Panc1 (cell line): ENCODE results near the gene RARB. TPM values are rescaled to one million over a fixed set of nuclear protein-coding genes. Genes with fewer than 3 reads are reported as not detected.

Source experiments
- ATAC-seq: fragments of 200-7000 bp; cut with Tn5 transposase; 2 replicates; pipeline ENCODE4 v1.9.1; 2020; ENCODE audit warnings: mild to moderate bottlenecking, moderate library complexity
- BruUV-seq: library from RNA; stranded (reverse); fragments of 400-500 nt; replicated peaks from 2 replicates; lab custom pipeline; 2021; lab: Mats Ljungman, UMichigan
- CTCF ChIA-PET: fragments of 300-600 bp; sonication (Branson Sonifier 250); formaldehyde crosslinking; loops from one replicate; lab custom pipeline; 2022; ENCODE audit warnings: antibody characterized with exemption; lab: Charles Lee
- POLR2A ChIA-PET: fragments of 300-600 bp; sonication (Branson Sonifier 250); formaldehyde crosslinking; loops from one replicate; lab custom pipeline; 2022; ENCODE audit warnings: antibody characterized with exemption; lab: Charles Lee
- DNase-seq: peaks from one replicate; pipeline ENCODE4 v3.0.0-alpha.2; 2010; ENCODE audit warnings: low read depth, low spot score
- H3K27ac ChIP-seq: 2 replicates; pipeline ENCODE4 v1.5.1; 2011; ENCODE audit warnings: mild to moderate bottlenecking, low read length, inconsistent platforms
- H3K27me3 ChIP-seq: fragments of 200-500 bp; sonication (Bioruptor generic); 2 replicates; pipeline ENCODE4 v1.6.0; 2014; ENCODE audit warnings: low read length, inconsistent platforms; ENCODE audit not compliant: control insufficient read depth, insufficient read depth
- H3K36me3 ChIP-seq: fragments of 200-500 bp; sonication (Bioruptor generic); 2 replicates; pipeline ENCODE4 v1.5.1; 2014; ENCODE audit warnings: inconsistent platforms, mild to moderate bottlenecking, low read length, moderate library complexity; ENCODE audit not compliant: control insufficient read depth, insufficient read depth
- H3K4me1 ChIP-seq: 2 replicates; pipeline ENCODE4 v1.5.1; 2011; ENCODE audit warnings: inconsistent platforms, mild to moderate bottlenecking, low read length, moderate library complexity; ENCODE audit not compliant: control insufficient read depth, insufficient read depth
- H3K4me3 ChIP-seq, 2 experiments: 2 replicates each; pipeline ENCODE4 v1.5.1; 2011 to 2012; ENCODE audit warnings: low read depth in 2 of 2, low read length in 2 of 2, mild to moderate bottlenecking in 2 of 2, inconsistent platforms in 1 of 2, moderate library complexity in 1 of 2
- H3K9me3 ChIP-seq: fragments of 200-500 bp; sonication (Bioruptor generic); 2 replicates; pipeline ENCODE4 v1.5.1; 2014; ENCODE audit warnings: low read depth, mild to moderate bottlenecking, inconsistent platforms, low read length, moderate library complexity; ENCODE audit not compliant: control insufficient read depth, insufficient read depth
- CTCF ChIP-seq: fragments of 450-650 bp; IDR thresholded peaks from 2 replicates; pipeline ENCODE4 v1.5.1; 2017; ENCODE audit warnings: mild to moderate bottlenecking
- POLR2AphosphoS5 ChIP-seq: IDR thresholded peaks from 2 replicates; pipeline ENCODE4 v1.6.1; 2012; ENCODE audit warnings: mild to moderate bottlenecking, low read depth, low read length, moderate library complexity
- REST ChIP-seq, 2 experiments: IDR thresholded peaks; 2 replicates each; pipeline ENCODE4 v1.6.1; 2011 to 2012; ENCODE audit warnings: low read depth in 2 of 2, control low read depth in 1 of 2, low read length in 1 of 2, mild to moderate bottlenecking in 1 of 2, moderate library complexity in 1 of 2; ENCODE audit not compliant: insufficient read depth in 1 of 2
- SIN3A ChIP-seq: IDR thresholded peaks from 2 replicates; pipeline ENCODE4 v1.6.1; 2012; ENCODE audit warnings: low read depth, mild to moderate bottlenecking, low read length, moderate library complexity, borderline replicate concordance; ENCODE audit not compliant: insufficient read depth
- TCF7L2 ChIP-seq: IDR thresholded peaks from 2 replicates; pipeline ENCODE4 v1.6.1; 2011; ENCODE audit warnings: mild to moderate bottlenecking, low read depth, low read length, inconsistent platforms
- in situ Hi-C: cut with HindIII; loops from 2 replicates; pipeline ENCODE4 v1.10.0; 2016; ENCODE audit warnings: low sequenced_read_pairs, low pct_unique_long_range_greater_than_20kb
- intact Hi-C: fragments of 100-400 bp; cut with micrococcal nuclease; formaldehyde crosslinking; loops from one replicate; pipeline ENCODE4 v1.10.0; 2022; ENCODE audit not compliant: unreplicated experiment
- total RNA-seq: library from RNA; stranded (reverse); gene quantifications from one replicate; pipeline ENCODE4 v1.2.1, GENCODE V29; 2021; ENCODE audit not compliant: unreplicated experiment

Gene RARB
- total RNA-seq, 1 experiment from 2014 or later = not detected

GRCh38 chr3:25489858-25490593 is 62.0 kb downstream of the RARB start:
- ATAC-seq (no peak), DNase-seq (no peak)
- Histone ChIP-seq H3K27me3 (no peaks in the 10 kb centered on the region), H3K27ac (no peak overlapping the region), H3K4me1 (no peaks in the 10 kb centered on the region), H3K36me3 (no peaks in the 10 kb centered on the region), H3K4me3 (no peak overlapping the region), H3K9me3 (no peaks in the 10 kb centered on the region)
- no peak for TF ChIP-seq CTCF
- TF ChIP-seq SIN3A = no peak
- no peak for TF ChIP-seq POLR2AphosphoS5
- TF ChIP-seq REST (IDR thresholded peaks at IDR 0.05; ENCODE audit: insufficient read depth in 1 of 2, low read depth in 2 of 2, low read length in 1 of 2) = no peak
- TF ChIP-seq TCF7L2 = no peak
- POLR2A ChIA-PET = interaction anchor here (0.7 kb wide), 1 partner anchor 20 kb away, joined by 8 read pairs; no protein-coding TSS in a partner anchor
- CTCF ChIA-PET = no interaction called here
- intact Hi-C loops (no loop called here), in situ Hi-C loops (no loop called here)
- BruUV-seq = no TSS peak

- Histone ChIP-seq H3K4me1 (no peaks in the 10 kb centered on the region), H3K36me3 (no peaks in the 10 kb centered on the region), H3K4me3 (no peak overlapping the region), H3K9me3 (no peaks in the 10 kb centered on the region), H3K27me3 (no peaks in the 10 kb centered on the region), H3K27ac (no peak overlapping the region)
- intact Hi-C loops = no loop called here
- DNase-seq (no peak), ATAC-seq (no peak)
- BruUV-seq = no TSS peak
- TF ChIP-seq SIN3A (no peak), TCF7L2 (no peak), POLR2AphosphoS5 (no peak), REST (IDR thresholded peaks at IDR 0.05; ENCODE audit: insufficient read depth in 1 of 2, low read depth in 2 of 2, low read length in 1 of 2) (no peak), CTCF (no peak)
- ChIA-PET POLR2A (no interaction called here), CTCF (no interaction called here)
- in situ Hi-C loops = no loop called here
Observed at GRCh38 chr3:25493246-25493645, 65.2 kb downstream of the RARB start.
